Measurements from ENCODE around the gene BPIFB3. TPM values are rescaled to one million over a fixed set of nuclear protein-coding genes. Genes with fewer than 3 reads are reported as not detected.

Gene BPIFB3
- total and polyA plus RNA-seq, 2 of the 13 experiments (the other 11 are each of a cell fraction or from before 2014, with no cell fraction given) = 0.09 TPM; not detected in 1

DNA sequence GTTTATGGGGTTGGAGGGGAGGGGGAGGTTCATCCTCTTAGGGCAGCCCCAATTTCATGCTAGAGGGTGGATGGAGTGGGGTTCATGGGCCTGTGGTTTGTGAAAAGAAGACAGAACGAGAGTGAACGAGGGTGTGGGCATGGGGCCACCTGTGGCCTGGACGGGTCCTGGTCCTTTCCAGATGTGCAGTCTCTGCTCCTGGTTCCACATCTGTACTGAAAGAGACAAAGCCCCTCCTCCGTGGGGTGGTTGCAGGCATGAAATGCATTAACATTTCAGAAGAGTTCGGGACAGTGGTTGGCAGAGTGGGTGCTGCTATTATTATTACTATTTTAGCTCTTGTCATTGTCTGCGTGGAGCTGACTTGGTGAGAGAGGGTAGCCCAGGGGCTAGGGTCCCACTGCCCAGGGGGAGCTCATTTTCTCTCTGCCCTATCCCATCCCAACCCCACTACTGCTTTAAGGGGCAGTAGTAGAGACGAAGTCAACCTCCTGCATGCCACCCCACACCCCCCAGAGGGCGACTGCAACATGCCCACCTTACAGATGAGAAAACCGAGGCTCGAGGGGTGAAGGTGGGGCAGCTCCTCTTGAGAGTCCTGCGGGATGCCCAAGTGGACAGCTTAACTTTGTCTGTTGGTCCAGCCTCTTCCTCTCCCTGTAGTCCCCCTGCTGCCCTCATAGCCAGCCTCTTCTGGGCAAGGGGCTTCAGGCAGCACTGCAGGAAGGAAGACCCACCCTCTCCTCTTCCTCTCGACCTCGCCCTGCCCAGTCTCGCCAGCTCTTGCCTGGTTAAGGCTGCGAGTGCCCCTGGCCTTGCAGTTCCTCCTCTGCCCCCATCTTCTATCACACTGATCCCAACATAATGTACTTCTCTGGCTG, 37.8 kb upstream of the BPIFB3 start (continued):
- TF ChIP-seq CSRNP1 (CRISPR knock-in tag; IDR thresholded peaks at IDR 0.05) (0 out of 2 replicates have a peak, but pooled peaks have one; percentile 30), RBM22 (optimal IDR thresholded peaks at IDR 0.05; ENCODE audit: low read length) (peak; percentile 89), POLR2A (IDR thresholded peaks at IDR 0.05; ENCODE audit: insufficient read depth in 1 of 2, low read depth in 2 of 2, low read length in 2 of 2) (peak; percentile 31 to 37; a peak in 1 of 4 replicates), NR0B2 (CRISPR knock-in tag; IDR thresholded peaks at IDR 0.05) (no peak), TARDBP (CRISPR knock-in tag; IDR thresholded peaks at IDR 0.05) (0 out of 2 replicates have a peak, but pooled peaks have one; percentile 33), ZIK1 (CRISPR knock-in tag; IDR thresholded peaks at IDR 0.05; ENCODE audit: borderline replicate concordance, low read depth) (no peak), FOXC1 (CRISPR knock-in tag; IDR thresholded peaks at IDR 0.05; ENCODE audit: borderline replicate concordance) (0 out of 2 replicates have a peak, but pooled peaks have one; percentile 17), AGO1 (IDR thresholded peaks at IDR 0.05; ENCODE audit: low read depth, low read length, poor library complexity, severe bottlenecking) (peak; percentile 62), HDAC1 (CRISPR knock-in tag; IDR thresholded peaks at IDR 0.05) (no peak), ATAD3A (CRISPR knock-in tag; IDR thresholded peaks at IDR 0.05) (no peak), ZNF496 (CRISPR knock-in tag; IDR thresholded peaks at IDR 0.05; ENCODE audit: insufficient replicate concordance) (no peak), XRCC5 (optimal IDR thresholded peaks at IDR 0.05; ENCODE audit: low read length) (peak; percentile 15), ZNF629 (CRISPR knock-in tag; conservative IDR thresholded peaks at IDR 0.05) (peak; percentile 97), FOXA3 (CRISPR knock-in tag; IDR thresholded peaks at IDR 0.05) (no peak), CHCHD3 (CRISPR knock-in tag; IDR thresholded peaks at IDR 0.05) (0 out of 2 replicates have a peak, but pooled peaks have one; percentile 49), RBFOX2 (IDR thresholded peaks at IDR 0.05; ENCODE audit: low read depth, low read length) (peak; percentile 77), ZMYM3 (CRISPR knock-in tag; IDR thresholded peaks at IDR 0.05) (0 out of 2 replicates have a peak, but pooled peaks have one; percentile 28), ZNF383 (CRISPR knock-in tag; IDR thresholded peaks at IDR 0.05; ENCODE audit: borderline replicate concordance) (0 out of 2 replicates have a peak, but pooled peaks have one; percentile 65)
- TF ChIP-seq, protein P1, sequence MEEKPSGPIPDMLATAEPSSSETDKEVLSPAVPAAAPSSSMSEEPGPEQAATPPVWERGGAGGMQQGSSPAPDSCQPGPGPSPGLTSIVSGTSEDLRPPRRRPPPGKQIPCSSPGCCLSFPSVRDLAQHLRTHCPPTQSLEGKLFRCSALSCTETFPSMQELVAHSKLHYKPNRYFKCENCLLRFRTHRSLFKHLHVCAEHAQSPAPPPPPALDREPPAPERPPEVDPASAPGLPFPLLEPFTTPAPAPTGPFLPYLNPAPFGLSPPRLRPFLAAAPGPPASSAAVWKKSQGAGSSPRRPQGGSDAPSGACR (CRISPR knock-in tag; IDR thresholded peaks at IDR 0.05) = no peak
- TF ChIP-seq, protein P2, sequence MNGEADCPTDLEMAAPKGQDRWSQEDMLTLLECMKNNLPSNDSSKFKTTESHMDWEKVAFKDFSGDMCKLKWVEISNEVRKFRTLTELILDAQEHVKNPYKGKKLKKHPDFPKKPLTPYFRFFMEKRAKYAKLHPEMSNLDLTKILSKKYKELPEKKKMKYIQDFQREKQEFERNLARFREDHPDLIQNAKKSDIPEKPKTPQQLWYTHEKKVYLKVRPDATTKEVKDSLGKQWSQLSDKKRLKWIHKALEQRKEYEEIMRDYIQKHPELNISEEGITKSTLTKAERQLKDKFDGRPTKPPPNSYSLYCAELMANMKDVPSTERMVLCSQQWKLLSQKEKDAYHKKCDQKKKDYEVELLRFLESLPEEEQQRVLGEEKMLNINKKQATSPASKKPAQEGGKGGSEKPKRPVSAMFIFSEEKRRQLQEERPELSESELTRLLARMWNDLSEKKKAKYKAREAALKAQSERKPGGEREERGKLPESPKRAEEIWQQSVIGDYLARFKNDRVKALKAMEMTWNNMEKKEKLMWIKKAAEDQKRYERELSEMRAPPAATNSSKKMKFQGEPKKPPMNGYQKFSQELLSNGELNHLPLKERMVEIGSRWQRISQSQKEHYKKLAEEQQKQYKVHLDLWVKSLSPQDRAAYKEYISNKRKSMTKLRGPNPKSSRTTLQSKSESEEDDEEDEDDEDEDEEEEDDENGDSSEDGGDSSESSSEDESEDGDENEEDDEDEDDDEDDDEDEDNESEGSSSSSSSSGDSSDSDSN (CRISPR knock-in tag; IDR thresholded peaks at IDR 0.05) = peak; percentile 22; the same call in 1 of the 2 replicates
